K562 (cell line): ENCODE measurements around the gene EVA1A.

Source experiments
- IRF2 ChIP-seq: sonication (generic); formaldehyde crosslinking; IDR thresholded peaks from 2 replicates; pipeline ENCODE4 v1.8.1; 2022; ENCODE audit warnings: mild to moderate bottlenecking, missing genetic modification reagents
- MAZ ChIP-seq, 2 experiments: fragments of 450-650 bp in 1 of 2; sonication (generic) in 1 of 2; formaldehyde crosslinking; IDR thresholded peaks in 1 of 2; conservative IDR thresholded peaks in 1 of 2; 2 replicates each; pipeline versions ENCODE4 v1.4.0 to v1.5.0; 2020; ENCODE audit warnings: mild to moderate bottlenecking in 1 of 2, missing genetic modification reagents in 1 of 2
- MYC ChIP-seq, 2 experiments: fragments of 250-450 bp in 1 of 2; sonication (Bioruptor Pico) in 1 of 2; IDR thresholded peaks; 2 replicates each; pipeline versions ENCODE4 v1.5.1 to v1.6.1; 2012 to 2021; ENCODE audit warnings: low read depth in 2 of 2, borderline replicate concordance in 1 of 2, improper control_type of control experiment in 1 of 2, low read length in 1 of 2, mild to moderate bottlenecking in 1 of 2, moderate library complexity in 1 of 2
- POLR2A ChIP-seq: fragments of 450-650 bp; conservative IDR thresholded peaks from 2 replicates; pipeline ENCODE4 v1.6.1; 2016
- TF ChIP-seq, protein P1 (sequence below), 3 experiments: IDR thresholded peaks in 2 of 3; conservative IDR thresholded peaks in 1 of 3; 2 replicates each; pipeline ENCODE4 v1.5.1; 2011 to 2012; ENCODE audit warnings: low read length in 3 of 3, mild to moderate bottlenecking in 3 of 3, control low read depth in 2 of 3, improper control_type of control experiment in 1 of 3, inconsistent platforms in 1 of 3, low read depth in 1 of 3, mixed read lengths in 1 of 3, moderate library complexity in 1 of 3; ENCODE audit not compliant: insufficient read depth in 2 of 3

DNA sequence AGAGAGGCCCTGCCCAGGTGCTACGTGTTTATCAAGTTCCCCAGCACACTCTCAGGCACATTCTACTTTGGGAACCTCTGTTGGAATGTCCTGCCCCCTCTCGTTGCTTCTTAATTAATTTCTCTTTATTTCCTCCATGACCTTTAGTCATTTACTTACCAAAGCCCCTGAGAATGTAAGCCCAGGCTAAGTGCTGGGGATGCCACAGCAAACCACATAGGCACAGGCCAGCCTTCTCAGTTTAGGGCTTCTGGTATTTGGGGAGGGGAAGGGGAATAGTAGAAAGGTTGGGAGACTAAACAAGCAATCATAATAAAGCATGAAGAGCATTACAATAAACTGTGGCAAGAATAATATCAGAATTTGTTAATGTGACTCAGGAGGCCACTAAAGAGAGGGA lies 85.7 kb downstream of the EVA1A start:
- TF ChIP-seq POLR2A, result no peak
- TF ChIP-seq, protein P1, sequence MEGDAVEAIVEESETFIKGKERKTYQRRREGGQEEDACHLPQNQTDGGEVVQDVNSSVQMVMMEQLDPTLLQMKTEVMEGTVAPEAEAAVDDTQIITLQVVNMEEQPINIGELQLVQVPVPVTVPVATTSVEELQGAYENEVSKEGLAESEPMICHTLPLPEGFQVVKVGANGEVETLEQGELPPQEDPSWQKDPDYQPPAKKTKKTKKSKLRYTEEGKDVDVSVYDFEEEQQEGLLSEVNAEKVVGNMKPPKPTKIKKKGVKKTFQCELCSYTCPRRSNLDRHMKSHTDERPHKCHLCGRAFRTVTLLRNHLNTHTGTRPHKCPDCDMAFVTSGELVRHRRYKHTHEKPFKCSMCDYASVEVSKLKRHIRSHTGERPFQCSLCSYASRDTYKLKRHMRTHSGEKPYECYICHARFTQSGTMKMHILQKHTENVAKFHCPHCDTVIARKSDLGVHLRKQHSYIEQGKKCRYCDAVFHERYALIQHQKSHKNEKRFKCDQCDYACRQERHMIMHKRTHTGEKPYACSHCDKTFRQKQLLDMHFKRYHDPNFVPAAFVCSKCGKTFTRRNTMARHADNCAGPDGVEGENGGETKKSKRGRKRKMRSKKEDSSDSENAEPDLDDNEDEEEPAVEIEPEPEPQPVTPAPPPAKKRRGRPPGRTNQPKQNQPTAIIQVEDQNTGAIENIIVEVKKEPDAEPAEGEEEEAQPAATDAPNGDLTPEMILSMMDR (IDR thresholded peaks at IDR 0.05 in 2 of 3, conservative IDR thresholded peaks at IDR 0.05 in 1 of 3; ENCODE audit: insufficient read depth in 2 of 3, low read depth in 1 of 3, low read length in 3 of 3), result no peak
- no peak for TF ChIP-seq MYC (IDR thresholded peaks at IDR 0.05; ENCODE audit: low read depth, low read length)
- TF ChIP-seq MYC (CRISPR knock-in tag; IDR thresholded peaks at IDR 0.05; ENCODE audit: borderline replicate concordance, low read depth), result no peak
- no peak for TF ChIP-seq IRF2 (CRISPR knock-in tag)
- no peak for TF ChIP-seq MAZ (CRISPR knock-in tag; conservative IDR thresholded peaks at IDR 0.05 in 1 of 2, IDR thresholded peaks at IDR 0.05 in 1 of 2)
